ENCODE data around the gene ETV7.

The ETV7 gene

DNA sequence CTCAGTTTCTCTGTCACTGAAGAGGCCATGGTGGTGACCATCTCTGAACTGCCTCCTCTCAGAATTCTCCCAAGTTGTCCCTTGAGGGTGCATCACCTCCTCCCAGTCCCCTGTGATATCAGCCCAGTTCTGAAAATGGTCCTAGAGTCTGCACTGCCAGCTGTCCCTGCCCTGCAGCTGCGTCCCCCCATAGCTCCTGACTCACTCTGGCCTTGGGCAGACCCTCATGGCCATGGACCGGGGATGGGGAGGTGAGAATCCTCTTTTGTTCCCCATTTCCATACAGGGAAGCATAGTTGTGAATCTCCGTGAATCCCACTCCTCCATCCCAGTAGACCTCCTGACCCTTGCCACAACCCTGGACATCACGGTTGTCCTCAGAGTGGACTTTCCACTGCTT, 4.5 kb downstream of the ETV7 start:
- H3K27me3 ChIP-seq (ENCODE audit: low read length), result no peaks in the 10 kb centered on the region
- H4K20me1 ChIP-seq (ENCODE audit: low read depth, low read length), result no peaks in the 10 kb centered on the region
- no peak overlapping the region for H3K9ac ChIP-seq (ENCODE audit: low read length)
- no peaks in the 10 kb centered on the region for H3K79me2 ChIP-seq (ENCODE audit: insufficient read depth, low read length)
- no peak overlapping the region for H3K4me2 ChIP-seq (ENCODE audit: low read depth, low read length, poor library complexity, severe bottlenecking)
- no peaks in the 10 kb centered on the region for H3F3A ChIP-seq (ENCODE audit: insufficient read depth)
- no peaks in the 10 kb centered on the region for H3K9me3 ChIP-seq (ENCODE audit: insufficient read depth, low read length)
- no peaks in the 10 kb centered on the region for H3K9me2 ChIP-seq (replicated peaks; ENCODE audit: insufficient read depth, low read length)
- no peak for TF ChIP-seq EZH2phosphoT487 (conservative IDR thresholded peaks at IDR 0.05; ENCODE audit: low read length)
- TF ChIP-seq, protein P1, sequence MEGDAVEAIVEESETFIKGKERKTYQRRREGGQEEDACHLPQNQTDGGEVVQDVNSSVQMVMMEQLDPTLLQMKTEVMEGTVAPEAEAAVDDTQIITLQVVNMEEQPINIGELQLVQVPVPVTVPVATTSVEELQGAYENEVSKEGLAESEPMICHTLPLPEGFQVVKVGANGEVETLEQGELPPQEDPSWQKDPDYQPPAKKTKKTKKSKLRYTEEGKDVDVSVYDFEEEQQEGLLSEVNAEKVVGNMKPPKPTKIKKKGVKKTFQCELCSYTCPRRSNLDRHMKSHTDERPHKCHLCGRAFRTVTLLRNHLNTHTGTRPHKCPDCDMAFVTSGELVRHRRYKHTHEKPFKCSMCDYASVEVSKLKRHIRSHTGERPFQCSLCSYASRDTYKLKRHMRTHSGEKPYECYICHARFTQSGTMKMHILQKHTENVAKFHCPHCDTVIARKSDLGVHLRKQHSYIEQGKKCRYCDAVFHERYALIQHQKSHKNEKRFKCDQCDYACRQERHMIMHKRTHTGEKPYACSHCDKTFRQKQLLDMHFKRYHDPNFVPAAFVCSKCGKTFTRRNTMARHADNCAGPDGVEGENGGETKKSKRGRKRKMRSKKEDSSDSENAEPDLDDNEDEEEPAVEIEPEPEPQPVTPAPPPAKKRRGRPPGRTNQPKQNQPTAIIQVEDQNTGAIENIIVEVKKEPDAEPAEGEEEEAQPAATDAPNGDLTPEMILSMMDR (IDR thresholded peaks at IDR 0.05; ENCODE audit: insufficient read depth, low read length, poor library complexity, severe bottlenecking), result no peak
- H2AFZ ChIP-seq (ENCODE audit: low read depth, low read length, severe bottlenecking), result no peak overlapping the region
- no peaks in the 10 kb centered on the region for H3K36me3 ChIP-seq (ENCODE audit: low read length)
- no peak overlapping the region for H3K4me3 ChIP-seq (ENCODE audit: insufficient read depth, low read length, poor library complexity, severe bottlenecking)
- H3K27ac ChIP-seq (ENCODE audit: low read depth, low read length), result no peak overlapping the region

DNA sequence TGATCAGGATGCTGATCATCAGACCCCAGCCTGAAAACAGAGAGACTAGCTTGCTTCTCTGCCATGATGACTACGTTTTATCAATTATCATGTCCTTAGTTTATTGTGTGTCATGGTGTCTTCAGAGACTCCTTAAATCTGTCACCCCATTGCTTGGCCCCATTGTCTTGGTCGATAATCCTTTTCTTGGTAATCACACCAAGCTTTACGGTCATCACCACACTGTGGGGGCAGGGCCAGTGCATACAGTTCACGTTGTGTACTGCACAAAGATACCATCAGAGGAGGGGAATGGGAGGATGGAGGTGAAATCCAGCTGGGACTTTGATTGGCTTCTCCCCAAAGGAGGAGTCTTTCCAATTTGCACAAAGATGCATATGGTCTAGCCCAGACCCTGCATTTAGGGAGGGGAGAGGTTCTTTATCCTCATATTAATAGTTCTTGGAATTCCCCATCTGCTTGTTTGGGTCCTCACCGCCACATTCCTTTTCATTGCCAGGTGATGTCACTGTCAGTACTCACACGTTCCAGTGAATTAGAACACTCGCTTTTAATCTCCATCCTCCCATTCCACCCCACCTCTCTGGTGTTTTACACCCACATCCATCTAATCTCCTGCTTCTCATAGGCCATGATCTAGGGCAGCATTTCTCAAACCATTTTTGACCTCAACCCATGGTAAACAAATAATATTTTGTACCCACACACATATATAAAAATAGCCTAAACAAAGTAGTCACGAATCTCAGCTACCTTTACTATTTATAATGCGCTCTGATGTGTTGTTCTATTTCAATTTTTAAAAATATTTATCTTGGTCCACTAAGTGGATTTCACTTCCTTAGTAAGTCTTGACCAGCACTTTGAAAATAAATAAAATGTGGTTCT, 5.7 kb downstream of the ETV7 start:
- TF ChIP-seq, protein P1 (IDR thresholded peaks at IDR 0.05; ENCODE audit: insufficient read depth, low read length, poor library complexity, severe bottlenecking), result no peak
- no peak overlapping the region for H2AFZ ChIP-seq (ENCODE audit: low read depth, low read length, severe bottlenecking)
- H3K36me3 ChIP-seq (ENCODE audit: low read length), result no peaks in the 10 kb centered on the region

DNA sequence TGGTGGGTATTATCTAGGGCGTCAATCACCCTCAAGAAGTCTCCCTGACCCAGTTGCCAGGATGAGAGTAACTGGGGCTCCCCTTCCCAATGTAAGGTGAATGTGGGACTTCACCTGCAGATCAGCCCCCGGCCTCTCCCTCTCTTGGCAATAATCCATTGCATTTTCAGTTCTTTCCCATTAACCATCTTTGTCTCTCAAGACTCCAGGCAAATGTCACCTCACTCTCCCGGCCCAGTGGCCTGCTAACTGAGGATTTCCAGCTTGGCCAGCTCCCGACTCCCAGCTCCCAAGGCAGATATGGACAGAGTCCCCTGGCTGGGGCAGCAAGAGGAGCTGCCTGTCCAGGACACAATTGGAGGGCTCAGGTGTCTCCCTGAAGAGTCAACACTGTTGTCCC, 7.3 kb downstream of the ETV7 start:
- no peak overlapping the region for H3K4me3 ChIP-seq (ENCODE audit: insufficient read depth, low read length, poor library complexity, severe bottlenecking)
- H2AFZ ChIP-seq (ENCODE audit: low read depth, low read length, severe bottlenecking), result no peak overlapping the region
- H3K27me3 ChIP-seq (ENCODE audit: low read length), result no peaks in the 10 kb centered on the region
- H3K9me2 ChIP-seq (replicated peaks; ENCODE audit: insufficient read depth, low read length), result no peaks in the 10 kb centered on the region
- H3K9me3 ChIP-seq (ENCODE audit: insufficient read depth, low read length), result no peaks in the 10 kb centered on the region
- H3K9ac ChIP-seq (ENCODE audit: low read length), result no peak overlapping the region
- H3K36me3 ChIP-seq (ENCODE audit: low read length), result no peaks in the 10 kb centered on the region
- no peaks in the 10 kb centered on the region for H4K20me1 ChIP-seq (ENCODE audit: low read depth, low read length)
- no peaks in the 10 kb centered on the region for H3K79me2 ChIP-seq (ENCODE audit: insufficient read depth, low read length)
- TF ChIP-seq EZH2phosphoT487 (conservative IDR thresholded peaks at IDR 0.05; ENCODE audit: low read length), result no peak
- TF ChIP-seq, protein P1 (IDR thresholded peaks at IDR 0.05; ENCODE audit: insufficient read depth, low read length, poor library complexity, severe bottlenecking), result no peak
- H3K4me2 ChIP-seq (ENCODE audit: low read depth, low read length, poor library complexity, severe bottlenecking), result no peak overlapping the region
- H3K27ac ChIP-seq (ENCODE audit: low read depth, low read length), result no peak overlapping the region
- H3F3A ChIP-seq (ENCODE audit: insufficient read depth), result no peaks in the 10 kb centered on the region

More for the DNA sequence above, 5.7 kb downstream of the ETV7 start:
- H3K4me3 ChIP-seq (ENCODE audit: insufficient read depth, low read length, poor library complexity, severe bottlenecking), result no peak overlapping the region
- H3K9ac ChIP-seq (ENCODE audit: low read length), result no peak overlapping the region
- H3K4me2 ChIP-seq (ENCODE audit: low read depth, low read length, poor library complexity, severe bottlenecking), result no peak overlapping the region
- no peaks in the 10 kb centered on the region for H3K9me3 ChIP-seq (ENCODE audit: insufficient read depth, low read length)
- no peak overlapping the region for H3K27ac ChIP-seq (ENCODE audit: low read depth, low read length)
- H3K9me2 ChIP-seq (replicated peaks; ENCODE audit: insufficient read depth, low read length), result no peaks in the 10 kb centered on the region
- H3K27me3 ChIP-seq (ENCODE audit: low read length), result no peaks in the 10 kb centered on the region
- H3F3A ChIP-seq (ENCODE audit: insufficient read depth), result no peaks in the 10 kb centered on the region
- no peaks in the 10 kb centered on the region for H4K20me1 ChIP-seq (ENCODE audit: low read depth, low read length)
- H3K79me2 ChIP-seq (ENCODE audit: insufficient read depth, low read length), result no peaks in the 10 kb centered on the region

Data from SU-DHL-6 (cell line).